SK-N-SH (cell line): ENCODE results near the gene GALNT11. TPM values are rescaled to one million over a fixed set of nuclear protein-coding genes. Genes with fewer than 3 reads are reported as not detected.

Experiments used
- CTCF ChIA-PET: fragments of 300-600, 350-600 bp; formaldehyde crosslinking; extraction: SDS; loops from one replicate; lab custom pipeline; 2021; lab: Yijun Ruan, JAX
- POLR2A ChIA-PET: fragments of 350-600 bp; sonication (Branson Sonifier 250); formaldehyde crosslinking; extraction: SDS; loops from one replicate; lab custom pipeline; 2020; ENCODE audit warnings: antibody characterized with exemption, inconsistent platforms; lab: Yijun Ruan, JAX
- DNase-seq: peaks from one replicate; pipeline ENCODE4 v3.0.0; 2012
- H2AFZ ChIP-seq: fragments of 200-600 bp; sonication (generic); 2 replicates; pipeline ENCODE4 v1.8.1; 2016; ENCODE audit warnings: antibody characterized with exemption, mild to moderate bottlenecking, low read depth
- H3F3A ChIP-seq: fragments of 200-600 bp; sonication (generic); replicated peaks from 2 replicates; pipeline ENCODE3; 2016; ENCODE audit warnings: antibody characterized with exemption, mild to moderate bottlenecking; ENCODE audit not compliant: insufficient read depth
- H3K27ac ChIP-seq, 2 experiments: fragments of 200-500 bp in 1 of 2; fragments of 200-600 bp in 1 of 2; sonication (Bioruptor generic) in 1 of 2; sonication (generic), shearing (Covaris generic) in 1 of 2; 2 replicates each; pipeline versions ENCODE4 v1.5.1 to v1.6.1; 2014 to 2016; ENCODE audit warnings: low read depth in 2 of 2, inconsistent platforms in 1 of 2, low read length in 1 of 2, mild to moderate bottlenecking in 1 of 2, mixed read lengths in 1 of 2
- H3K27me3 ChIP-seq: fragments of 200-600 bp; sonication (generic), shearing (Covaris generic); 2 replicates; pipeline ENCODE4 v1.6.1; 2016; ENCODE audit warnings: mixed run types; ENCODE audit not compliant: insufficient read depth
- H3K36me3 ChIP-seq, 2 experiments: fragments of 200-500 bp in 1 of 2; fragments of 200-600 bp in 1 of 2; sonication (Bioruptor generic) in 1 of 2; sonication (generic) in 1 of 2; replicated peaks in 1 of 2; 2 replicates each; pipeline versions ENCODE3 to v1.5.1; 2014 to 2016; ENCODE audit warnings: low read length in 1 of 2, mild to moderate bottlenecking in 1 of 2; ENCODE audit not compliant: insufficient read depth in 2 of 2, control insufficient read depth in 1 of 2
- H3K4me1 ChIP-seq, 2 experiments: fragments of 200-500 bp in 1 of 2; fragments of 200-600 bp in 1 of 2; sonication (Bioruptor generic) in 1 of 2; sonication (generic), shearing (Covaris generic) in 1 of 2; 2 replicates each; pipeline versions ENCODE4 v1.5.1 to v1.6.1; 2014 to 2016; ENCODE audit warnings: low read depth in 1 of 2, low read length in 1 of 2, mixed run types in 1 of 2; ENCODE audit not compliant: insufficient read depth in 2 of 2, control insufficient read depth in 1 of 2
- H3K4me2 ChIP-seq: fragments of 200-600 bp; sonication (generic), shearing (Covaris generic); 2 replicates; pipeline ENCODE4 v1.6.1; 2017; ENCODE audit warnings: mixed run types
- H3K4me3 ChIP-seq, 2 experiments: fragments of 200-500 bp in 1 of 2; fragments of 200-600 bp in 1 of 2; sonication (Bioruptor generic) in 1 of 2; sonication (generic), shearing (Covaris generic) in 1 of 2; 2 replicates each; pipeline versions ENCODE4 v1.5.1 to v1.8.1; 2014 to 2016; ENCODE audit warnings: low read depth in 2 of 2, inconsistent platforms in 1 of 2, low read length in 1 of 2, mild to moderate bottlenecking in 1 of 2, mixed read lengths in 1 of 2, moderate library complexity in 1 of 2
- H3K79me2 ChIP-seq: fragments of 200-600 bp; sonication (generic); 2 replicates; pipeline ENCODE4 v1.8.1; 2017; ENCODE audit warnings: mild to moderate bottlenecking; ENCODE audit not compliant: insufficient read depth
- H3K9ac ChIP-seq: fragments of 200-600 bp; sonication (generic); 2 replicates; pipeline ENCODE4 v1.6.1; 2017; ENCODE audit warnings: mixed run types
- H3K9me2 ChIP-seq: fragments of 200-600 bp; sonication (generic); 2 replicates; pipeline ENCODE4 v1.6.1; 2017; ENCODE audit warnings: mixed run types
- H3K9me3 ChIP-seq: fragments of 200-600 bp; sonication (generic); 2 replicates; pipeline ENCODE4 v1.6.1; 2017; ENCODE audit warnings: mixed run types, mild to moderate bottlenecking, moderate library complexity
- H4K20me1 ChIP-seq: fragments of 200-600 bp; sonication (generic); 2 replicates; pipeline ENCODE4 v1.6.1; 2017; ENCODE audit warnings: mild to moderate bottlenecking, mixed run types; ENCODE audit not compliant: insufficient read depth
- CHD2 ChIP-seq: fragments of 150-350 bp; IDR thresholded peaks from 2 replicates; pipeline ENCODE4 v1.6.1; 2018; ENCODE audit warnings: low read length; ENCODE audit not compliant: partially characterized antibody
- ELF1 ChIP-seq: IDR thresholded peaks from 2 replicates; pipeline ENCODE4 v1.4.0; 2012
- EZH2phosphoT487 ChIP-seq: fragments of 200-600 bp; sonication (generic); IDR thresholded peaks from 2 replicates; pipeline ENCODE4 v1.6.1; 2017; ENCODE audit warnings: low read depth, mixed run types, mild to moderate bottlenecking, antibody characterized with exemption, moderate library complexity, borderline replicate concordance
- FOSL2 ChIP-seq: IDR thresholded peaks from 2 replicates; pipeline ENCODE4 v1.4.0; 2012; ENCODE audit warnings: low read depth, mild to moderate bottlenecking, moderate library complexity, borderline replicate concordance
- FOXM1 ChIP-seq: IDR thresholded peaks from 2 replicates; pipeline ENCODE4 v1.4.0; 2012; ENCODE audit warnings: low read depth, mild to moderate bottlenecking
- GATA2 ChIP-seq: sonication (generic); formaldehyde crosslinking; IDR thresholded peaks from 2 replicates; pipeline ENCODE4 v1.5.0; 2020; ENCODE audit warnings: mild to moderate bottlenecking, missing genetic modification reagents
- MEF2A ChIP-seq: IDR thresholded peaks from 2 replicates; pipeline ENCODE4 v1.4.0; 2012; ENCODE audit warnings: low read depth, borderline replicate concordance
- MXI1 ChIP-seq: IDR thresholded peaks from 2 replicates; pipeline ENCODE4 v1.6.1; 2012; ENCODE audit warnings: mild to moderate bottlenecking, low read depth, low read length, improper control_type of control experiment
- TCF12 ChIP-seq: IDR thresholded peaks from 2 replicates; pipeline ENCODE4 v1.4.0; 2012
- WGBS: methylation state at CpG from one replicate; pipeline ENCODE4 v1.1.6; 2017; ENCODE audit warnings: low lambda C conversion rate; 5-methylcytosine and 5-hydroxymethylcytosine counted together
- polyA plus RNA-seq, 3 experiments: library from polyadenylated mRNA; depleted of rRNA; stranded (reverse); fragments of >200 nt; gene quantifications; 2 replicates each; pipeline ENCODE4 v1.2.3, GENCODE V29; 2012
- TF ChIP-seq, protein P1 (sequence below): IDR thresholded peaks from 2 replicates; pipeline ENCODE4 v1.4.0; 2012; ENCODE audit warnings: low read depth
- TF ChIP-seq, protein P2 (sequence below): fragments of 150-350 bp; IDR thresholded peaks from 2 replicates; pipeline ENCODE4 v1.6.1; 2016; ENCODE audit warnings: mild to moderate bottlenecking, low read depth, low read length
- TF ChIP-seq, protein P3 (sequence below): IDR thresholded peaks from 2 replicates; pipeline ENCODE4 v1.6.1; 2012; ENCODE audit warnings: mild to moderate bottlenecking, low read depth, low read length, moderate library complexity
- TF ChIP-seq, protein P4 (sequence below): IDR thresholded peaks from 2 replicates; pipeline ENCODE4 v1.4.0; 2012; ENCODE audit warnings: low read depth, borderline replicate concordance
- TF ChIP-seq, protein P5 (sequence below): IDR thresholded peaks from 2 replicates; pipeline ENCODE4; 2012
- TF ChIP-seq, protein P6 (sequence below): fragments of 150-350 bp; IDR thresholded peaks from 2 replicates; pipeline ENCODE4 v1.6.1; 2017; ENCODE audit warnings: antibody characterized with exemption, low read length, low read depth, borderline replicate concordance

GALNT11 gene
- polyA plus RNA-seq, 1 of the 3 experiments (the other 2 are of a cell fraction), result 70.0 TPM

DNA sequence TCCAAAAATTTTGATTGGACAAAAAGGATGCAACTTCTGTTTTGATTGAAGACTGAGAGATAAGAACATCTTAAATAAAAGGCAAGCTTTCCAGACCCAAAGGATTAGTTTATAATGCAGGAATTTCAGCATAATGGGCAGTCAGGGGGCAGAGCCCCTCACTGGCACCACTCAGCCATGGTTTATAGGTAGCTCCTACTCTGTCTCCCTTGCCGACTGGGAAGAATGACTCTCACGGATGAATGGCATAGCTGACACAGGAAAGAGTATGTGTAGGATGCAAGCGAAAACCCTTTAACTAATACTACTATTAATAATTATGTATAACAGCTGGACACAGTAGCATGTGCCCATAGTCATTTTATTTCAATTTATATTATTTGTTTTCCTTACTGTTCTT, 53.3 kb downstream of the GALNT11 start:
- Histone ChIP-seq H3K4me3 (no peak overlapping the region), H2AFZ (no peak overlapping the region), H3K36me3 (no peaks in the 10 kb centered on the region), H4K20me1 (no peaks in the 10 kb centered on the region), H3F3A (no peaks in the 10 kb centered on the region), H3K79me2 (no peaks in the 10 kb centered on the region; the same call in 1 of the 2 replicates), H3K9me3 (no peaks in the 10 kb centered on the region), H3K27ac (no peak overlapping the region), H3K4me2 (no peak overlapping the region), H3K9ac (no peak overlapping the region), H3K4me1 (peaks cover under 1 to 22% of the 10 kb centered on the region in 2 experiments; a peak in 3 of 4 replicates), H3K9me2 (no peaks in the 10 kb centered on the region), H3K27me3 (no peaks in the 10 kb centered on the region)
- TF ChIP-seq, protein P1, sequence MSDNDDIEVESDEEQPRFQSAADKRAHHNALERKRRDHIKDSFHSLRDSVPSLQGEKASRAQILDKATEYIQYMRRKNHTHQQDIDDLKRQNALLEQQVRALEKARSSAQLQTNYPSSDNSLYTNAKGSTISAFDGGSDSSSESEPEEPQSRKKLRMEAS, result no peak
- TF ChIP-seq EZH2phosphoT487 (no peak), FOXM1 (no peak), MEF2A (no peak), MXI1 (no peak), TCF12 (no peak), FOSL2 (no peak), CHD2 (no peak), GATA2 (no peak), ELF1 (no peak)
- TF ChIP-seq, protein P2, sequence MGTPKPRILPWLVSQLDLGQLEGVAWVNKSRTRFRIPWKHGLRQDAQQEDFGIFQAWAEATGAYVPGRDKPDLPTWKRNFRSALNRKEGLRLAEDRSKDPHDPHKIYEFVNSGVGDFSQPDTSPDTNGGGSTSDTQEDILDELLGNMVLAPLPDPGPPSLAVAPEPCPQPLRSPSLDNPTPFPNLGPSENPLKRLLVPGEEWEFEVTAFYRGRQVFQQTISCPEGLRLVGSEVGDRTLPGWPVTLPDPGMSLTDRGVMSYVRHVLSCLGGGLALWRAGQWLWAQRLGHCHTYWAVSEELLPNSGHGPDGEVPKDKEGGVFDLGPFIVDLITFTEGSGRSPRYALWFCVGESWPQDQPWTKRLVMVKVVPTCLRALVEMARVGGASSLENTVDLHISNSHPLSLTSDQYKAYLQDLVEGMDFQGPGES, result no peak
- TF ChIP-seq, protein P3, sequence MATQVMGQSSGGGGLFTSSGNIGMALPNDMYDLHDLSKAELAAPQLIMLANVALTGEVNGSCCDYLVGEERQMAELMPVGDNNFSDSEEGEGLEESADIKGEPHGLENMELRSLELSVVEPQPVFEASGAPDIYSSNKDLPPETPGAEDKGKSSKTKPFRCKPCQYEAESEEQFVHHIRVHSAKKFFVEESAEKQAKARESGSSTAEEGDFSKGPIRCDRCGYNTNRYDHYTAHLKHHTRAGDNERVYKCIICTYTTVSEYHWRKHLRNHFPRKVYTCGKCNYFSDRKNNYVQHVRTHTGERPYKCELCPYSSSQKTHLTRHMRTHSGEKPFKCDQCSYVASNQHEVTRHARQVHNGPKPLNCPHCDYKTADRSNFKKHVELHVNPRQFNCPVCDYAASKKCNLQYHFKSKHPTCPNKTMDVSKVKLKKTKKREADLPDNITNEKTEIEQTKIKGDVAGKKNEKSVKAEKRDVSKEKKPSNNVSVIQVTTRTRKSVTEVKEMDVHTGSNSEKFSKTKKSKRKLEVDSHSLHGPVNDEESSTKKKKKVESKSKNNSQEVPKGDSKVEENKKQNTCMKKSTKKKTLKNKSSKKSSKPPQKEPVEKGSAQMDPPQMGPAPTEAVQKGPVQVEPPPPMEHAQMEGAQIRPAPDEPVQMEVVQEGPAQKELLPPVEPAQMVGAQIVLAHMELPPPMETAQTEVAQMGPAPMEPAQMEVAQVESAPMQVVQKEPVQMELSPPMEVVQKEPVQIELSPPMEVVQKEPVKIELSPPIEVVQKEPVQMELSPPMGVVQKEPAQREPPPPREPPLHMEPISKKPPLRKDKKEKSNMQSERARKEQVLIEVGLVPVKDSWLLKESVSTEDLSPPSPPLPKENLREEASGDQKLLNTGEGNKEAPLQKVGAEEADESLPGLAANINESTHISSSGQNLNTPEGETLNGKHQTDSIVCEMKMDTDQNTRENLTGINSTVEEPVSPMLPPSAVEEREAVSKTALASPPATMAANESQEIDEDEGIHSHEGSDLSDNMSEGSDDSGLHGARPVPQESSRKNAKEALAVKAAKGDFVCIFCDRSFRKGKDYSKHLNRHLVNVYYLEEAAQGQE, result no peak
- TF ChIP-seq, protein P4, sequence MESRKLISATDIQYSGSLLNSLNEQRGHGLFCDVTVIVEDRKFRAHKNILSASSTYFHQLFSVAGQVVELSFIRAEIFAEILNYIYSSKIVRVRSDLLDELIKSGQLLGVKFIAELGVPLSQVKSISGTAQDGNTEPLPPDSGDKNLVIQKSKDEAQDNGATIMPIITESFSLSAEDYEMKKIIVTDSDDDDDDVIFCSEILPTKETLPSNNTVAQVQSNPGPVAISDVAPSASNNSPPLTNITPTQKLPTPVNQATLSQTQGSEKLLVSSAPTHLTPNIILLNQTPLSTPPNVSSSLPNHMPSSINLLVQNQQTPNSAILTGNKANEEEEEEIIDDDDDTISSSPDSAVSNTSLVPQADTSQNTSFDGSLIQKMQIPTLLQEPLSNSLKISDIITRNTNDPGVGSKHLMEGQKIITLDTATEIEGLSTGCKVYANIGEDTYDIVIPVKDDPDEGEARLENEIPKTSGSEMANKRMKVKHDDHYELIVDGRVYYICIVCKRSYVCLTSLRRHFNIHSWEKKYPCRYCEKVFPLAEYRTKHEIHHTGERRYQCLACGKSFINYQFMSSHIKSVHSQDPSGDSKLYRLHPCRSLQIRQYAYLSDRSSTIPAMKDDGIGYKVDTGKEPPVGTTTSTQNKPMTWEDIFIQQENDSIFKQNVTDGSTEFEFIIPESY, result no peak
- TF ChIP-seq, protein P5, sequence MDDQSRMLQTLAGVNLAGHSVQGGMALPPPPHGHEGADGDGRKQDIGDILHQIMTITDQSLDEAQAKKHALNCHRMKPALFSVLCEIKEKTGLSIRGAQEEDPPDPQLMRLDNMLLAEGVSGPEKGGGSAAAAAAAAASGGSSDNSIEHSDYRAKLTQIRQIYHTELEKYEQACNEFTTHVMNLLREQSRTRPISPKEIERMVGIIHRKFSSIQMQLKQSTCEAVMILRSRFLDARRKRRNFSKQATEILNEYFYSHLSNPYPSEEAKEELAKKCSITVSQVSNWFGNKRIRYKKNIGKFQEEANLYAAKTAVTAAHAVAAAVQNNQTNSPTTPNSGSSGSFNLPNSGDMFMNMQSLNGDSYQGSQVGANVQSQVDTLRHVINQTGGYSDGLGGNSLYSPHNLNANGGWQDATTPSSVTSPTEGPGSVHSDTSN, result no peak
- TF ChIP-seq, protein P6, sequence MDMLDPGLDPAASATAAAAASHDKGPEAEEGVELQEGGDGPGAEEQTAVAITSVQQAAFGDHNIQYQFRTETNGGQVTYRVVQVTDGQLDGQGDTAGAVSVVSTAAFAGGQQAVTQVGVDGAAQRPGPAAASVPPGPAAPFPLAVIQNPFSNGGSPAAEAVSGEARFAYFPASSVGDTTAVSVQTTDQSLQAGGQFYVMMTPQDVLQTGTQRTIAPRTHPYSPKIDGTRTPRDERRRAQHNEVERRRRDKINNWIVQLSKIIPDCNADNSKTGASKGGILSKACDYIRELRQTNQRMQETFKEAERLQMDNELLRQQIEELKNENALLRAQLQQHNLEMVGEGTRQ, result no peak
- POLR2A ChIA-PET, result no interaction called here
- CTCF ChIA-PET, result interaction anchor here (1.0 to 1.9 kb wide), 3 partner anchors 10 to 45 kb away, joined by 3 to 5 read pairs (median 3); no protein-coding TSS in a partner anchor
- DNase-seq, result no peak
- WGBS, result 96% methylated on average over 3 of the region's 3 CpGs
